Measurements from ENCODE around the gene SFSWAP. TPM values are rescaled to one million over a fixed set of nuclear protein-coding genes. Genes with fewer than 3 reads are reported as not detected.

SFSWAP gene
- total and polyA plus RNA-seq, 2 of the 8 experiments (the other 6 are each of a cell fraction or from before 2014, with no cell fraction given) = 36.5 to 49.5 TPM

DNA sequence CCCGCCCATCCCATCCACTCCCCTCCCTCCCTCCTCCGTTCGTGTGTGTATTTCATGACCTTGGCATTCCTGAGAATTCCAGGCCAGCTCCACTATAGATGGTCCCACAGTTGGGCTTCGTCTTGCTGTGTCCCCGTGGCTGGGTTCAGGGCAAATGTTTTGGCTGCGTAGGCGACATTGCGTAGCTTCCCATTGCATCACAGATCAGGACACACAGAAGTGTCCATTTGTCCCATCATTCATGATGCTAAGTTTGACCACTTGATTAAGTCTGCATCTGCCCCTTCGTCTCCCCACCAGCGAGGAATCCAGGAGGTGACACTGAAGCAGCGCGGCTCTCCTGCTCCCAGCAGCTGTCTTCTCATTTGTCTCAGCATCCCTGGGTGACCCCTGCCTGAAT lies 78.7 kb downstream of the SFSWAP start (continued):
- TF ChIP-seq, protein P1, sequence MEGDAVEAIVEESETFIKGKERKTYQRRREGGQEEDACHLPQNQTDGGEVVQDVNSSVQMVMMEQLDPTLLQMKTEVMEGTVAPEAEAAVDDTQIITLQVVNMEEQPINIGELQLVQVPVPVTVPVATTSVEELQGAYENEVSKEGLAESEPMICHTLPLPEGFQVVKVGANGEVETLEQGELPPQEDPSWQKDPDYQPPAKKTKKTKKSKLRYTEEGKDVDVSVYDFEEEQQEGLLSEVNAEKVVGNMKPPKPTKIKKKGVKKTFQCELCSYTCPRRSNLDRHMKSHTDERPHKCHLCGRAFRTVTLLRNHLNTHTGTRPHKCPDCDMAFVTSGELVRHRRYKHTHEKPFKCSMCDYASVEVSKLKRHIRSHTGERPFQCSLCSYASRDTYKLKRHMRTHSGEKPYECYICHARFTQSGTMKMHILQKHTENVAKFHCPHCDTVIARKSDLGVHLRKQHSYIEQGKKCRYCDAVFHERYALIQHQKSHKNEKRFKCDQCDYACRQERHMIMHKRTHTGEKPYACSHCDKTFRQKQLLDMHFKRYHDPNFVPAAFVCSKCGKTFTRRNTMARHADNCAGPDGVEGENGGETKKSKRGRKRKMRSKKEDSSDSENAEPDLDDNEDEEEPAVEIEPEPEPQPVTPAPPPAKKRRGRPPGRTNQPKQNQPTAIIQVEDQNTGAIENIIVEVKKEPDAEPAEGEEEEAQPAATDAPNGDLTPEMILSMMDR (IDR thresholded peaks at IDR 0.05; ENCODE audit: control extremely low read depth in 1 of 3, insufficient read depth in 1 of 3, low read depth in 1 of 3, low read length in 3 of 3) = no peak
- TF ChIP-seq EGR1 (IDR thresholded peaks at IDR 0.05; ENCODE audit: borderline replicate concordance, low read depth, low read length) (no peak), SUZ12 (IDR thresholded peaks at IDR 0.05; ENCODE audit: low read length) (no peak)
